GM18858 (cell line): ENCODE data around the gene SETD9.
A peak's percentile ranks its signal among the peaks of the same experiment; 100 is the strongest.

Experiments used
- ATAC-seq: cut with Tn5 transposase; IDR thresholded peaks from one replicate; pipeline ENCODE4 v1.9.1; 2021; ENCODE audit not compliant: unreplicated experiment

Gene SETD9

GRCh38 chr5:56909294-56910209 is at the start of gene SETD9:
Gene SETD9 (plus strand): TSS chr5:56909596. CDS start chr5:56909646, 50 bp downstream.
- ATAC-seq = peak; percentile 91

DNA sequence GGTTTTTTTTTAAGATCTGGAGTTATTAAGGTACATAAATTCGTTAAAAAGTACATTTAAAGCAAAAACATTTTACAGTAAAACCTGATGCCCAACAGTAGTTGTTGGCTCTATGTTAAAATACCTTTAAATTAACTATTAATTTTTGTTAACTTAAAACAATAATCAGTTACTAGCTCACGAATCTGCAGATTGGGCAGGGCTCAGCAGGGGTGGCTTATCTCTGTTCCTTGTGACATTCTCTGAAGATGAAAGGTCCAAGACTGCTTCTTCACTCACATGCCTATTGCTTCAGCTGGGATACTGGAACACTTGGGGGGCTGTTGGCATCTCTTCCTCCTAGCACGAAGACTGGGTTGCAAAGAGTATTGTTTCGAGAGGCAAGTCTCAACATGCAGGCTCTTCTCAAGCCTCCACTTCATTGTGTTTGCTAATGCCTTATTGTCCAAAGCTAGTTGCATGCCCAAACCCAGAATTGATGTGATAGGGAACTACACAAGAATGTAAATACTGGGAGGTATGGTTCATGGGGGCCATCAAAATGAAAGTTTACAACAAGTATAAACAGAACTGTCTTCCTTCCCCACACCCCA is 47.4 kb upstream of the SETD9 start:
- no peak for ATAC-seq

GRCh38 chr5:56862909-56863308 is 46.5 kb upstream of the SETD9 start:
- ATAC-seq = no peak

GRCh38 chr5:56871777-56872176 is 37.6 kb upstream of the SETD9 start:
- ATAC-seq = no peak

- ATAC-seq = no peak
Observed at GRCh38 chr5:56873056-56873455, 36.3 kb upstream of the SETD9 start.

- no peak for ATAC-seq
Observed at GRCh38 chr5:56876327-56876726, 33.1 kb upstream of the SETD9 start.

GRCh38 chr5:56881571-56881970 is 27.8 kb upstream of the SETD9 start:
- no peak for ATAC-seq

DNA sequence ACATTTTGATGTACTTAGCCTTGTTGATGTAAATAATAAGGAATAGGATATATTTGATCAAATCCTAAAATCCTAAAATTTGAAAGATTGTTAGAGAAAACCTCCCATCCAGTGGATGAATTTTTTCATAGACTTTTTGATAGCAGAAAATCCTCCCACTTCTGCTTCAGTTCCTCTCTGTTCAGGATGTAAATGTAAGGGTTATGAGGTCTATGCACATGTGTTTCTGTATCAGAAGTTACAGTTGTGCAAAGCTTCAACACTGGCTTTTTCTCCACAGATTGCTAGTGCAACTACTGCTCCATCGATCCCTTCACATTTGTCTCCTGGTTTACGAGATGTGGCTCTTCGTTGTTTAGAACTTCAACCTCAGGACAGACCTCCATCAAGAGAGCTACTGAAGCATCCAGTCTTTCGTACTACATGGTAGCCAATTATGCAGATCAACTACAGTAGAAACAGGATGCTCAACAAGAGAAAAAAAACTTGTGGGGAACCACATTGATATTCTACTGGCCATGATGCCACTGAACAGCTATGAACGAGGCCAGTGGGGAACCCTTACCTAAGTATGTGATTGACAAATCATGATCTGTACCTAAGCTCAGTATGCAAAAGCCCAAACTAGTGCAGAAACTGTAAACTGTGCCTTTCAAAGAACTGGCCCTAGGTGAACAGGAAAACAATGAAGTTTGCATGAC is 16.0 kb upstream of the SETD9 start:
- ATAC-seq = no peak

- no peak for ATAC-seq
Observed at GRCh38 chr5:56896763-56897162, 12.6 kb upstream of the SETD9 start.

DNA sequence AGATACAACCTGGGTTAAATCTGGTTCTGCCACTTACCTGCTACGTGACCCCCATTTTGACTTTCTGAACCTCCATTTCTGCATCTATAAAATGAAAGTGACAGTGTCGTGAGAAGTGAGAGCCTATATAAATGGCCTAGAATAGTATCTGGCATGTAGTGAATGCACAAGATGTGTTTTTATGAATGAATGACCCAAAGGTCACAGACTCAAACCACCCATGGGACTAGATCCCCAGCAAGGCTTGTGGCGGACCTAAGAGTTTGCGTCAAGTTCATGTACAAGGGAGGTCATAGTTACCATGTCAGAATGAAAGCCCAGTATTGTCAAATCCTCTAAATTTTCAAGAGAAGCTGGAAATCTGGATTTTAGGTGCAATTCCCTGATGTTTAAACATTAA is 11.2 kb upstream of the SETD9 start:
- no peak for ATAC-seq

DNA sequence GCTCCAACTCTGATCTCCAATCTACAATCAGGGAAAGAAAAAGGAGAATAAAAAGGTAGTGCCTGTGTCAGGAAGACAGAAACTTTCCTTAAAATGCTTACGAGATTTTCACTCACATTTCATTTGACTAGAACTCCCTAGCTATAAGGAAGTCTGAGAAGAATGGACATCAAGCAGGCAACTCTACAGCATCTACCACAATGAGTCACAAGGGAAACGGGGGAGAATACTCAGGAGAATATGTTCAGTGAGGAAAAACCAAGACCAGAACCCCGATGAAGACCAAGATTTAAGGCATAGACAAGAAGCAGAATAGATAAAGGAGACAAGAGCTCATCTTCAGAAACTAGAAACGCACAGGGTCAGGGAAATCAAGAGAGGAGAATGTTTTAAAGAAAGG is 9.0 kb upstream of the SETD9 start:
- ATAC-seq = no peak

GRCh38 chr5:56900858-56901578 is 8.4 kb upstream of the SETD9 start:
- no peak for ATAC-seq

- no peak for ATAC-seq
Observed at GRCh38 chr5:56908942-56909293, 478 bp upstream of the SETD9 start.

GRCh38 chr5:56910210-56910965 is 992 bp downstream of the SETD9 start:
- peak; percentile 12 for ATAC-seq

- ATAC-seq = no peak
Observed at GRCh38 chr5:56913766-56914165, 4.4 kb downstream of the SETD9 start.

DNA sequence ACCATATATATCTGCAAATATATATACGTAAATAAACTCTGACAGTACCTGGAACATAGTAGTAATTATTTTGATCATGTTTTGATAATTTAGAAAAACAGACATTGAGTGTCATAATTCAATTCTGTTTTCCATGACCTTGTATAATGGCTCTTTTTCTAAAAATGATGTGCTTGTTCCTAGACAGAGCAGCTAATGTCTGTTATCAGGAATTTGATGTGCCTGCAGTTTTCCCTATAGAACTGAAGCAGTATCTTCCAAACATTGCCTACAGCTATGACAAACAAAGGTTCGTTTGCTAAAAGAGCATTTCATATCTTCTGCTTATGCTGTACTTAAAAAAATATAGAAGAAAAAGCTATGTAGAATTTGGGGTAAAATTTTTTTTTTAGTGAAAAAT is 5.3 kb downstream of the SETD9 start:
- no peak for ATAC-seq

DNA sequence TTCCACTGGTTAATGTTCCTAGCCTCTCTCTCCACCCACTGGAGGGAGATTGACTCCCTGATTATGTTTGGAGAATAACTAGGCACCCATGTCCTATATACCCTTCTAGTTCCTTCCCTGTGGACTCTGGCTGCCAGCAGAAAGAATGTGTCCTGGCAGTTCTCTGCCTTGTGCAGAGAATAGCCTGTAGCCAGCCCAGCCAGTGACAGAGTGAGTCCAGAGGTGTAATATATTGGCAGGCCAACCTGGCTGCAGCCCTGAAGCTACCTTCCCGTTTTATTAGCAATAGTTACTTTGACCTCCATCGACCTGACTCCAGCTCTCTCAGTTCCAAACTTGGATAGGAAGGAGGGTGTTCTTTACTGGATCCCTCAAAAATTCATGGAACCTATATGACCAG is 8.1 kb downstream of the SETD9 start:
- ATAC-seq = no peak

DNA sequence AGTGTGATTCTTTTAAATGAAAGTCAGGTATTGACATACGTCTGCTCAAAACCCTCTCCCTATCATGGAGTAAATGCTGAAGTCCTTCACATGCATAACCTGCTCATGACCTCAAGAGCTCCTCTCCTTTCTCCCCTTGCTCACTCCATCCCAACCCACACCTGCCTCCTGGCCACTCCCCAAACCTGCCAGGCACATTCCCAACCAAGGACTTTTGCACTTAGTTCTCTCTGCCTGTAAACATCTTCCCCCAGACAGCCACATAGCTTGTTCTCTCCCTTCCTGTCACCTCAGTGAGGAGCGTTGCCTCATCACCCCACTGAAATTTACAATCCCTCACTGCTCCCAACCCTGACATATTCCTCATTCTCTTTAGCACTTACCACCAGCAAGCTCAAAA is 8.7 kb downstream of the SETD9 start:
- no peak for ATAC-seq

DNA sequence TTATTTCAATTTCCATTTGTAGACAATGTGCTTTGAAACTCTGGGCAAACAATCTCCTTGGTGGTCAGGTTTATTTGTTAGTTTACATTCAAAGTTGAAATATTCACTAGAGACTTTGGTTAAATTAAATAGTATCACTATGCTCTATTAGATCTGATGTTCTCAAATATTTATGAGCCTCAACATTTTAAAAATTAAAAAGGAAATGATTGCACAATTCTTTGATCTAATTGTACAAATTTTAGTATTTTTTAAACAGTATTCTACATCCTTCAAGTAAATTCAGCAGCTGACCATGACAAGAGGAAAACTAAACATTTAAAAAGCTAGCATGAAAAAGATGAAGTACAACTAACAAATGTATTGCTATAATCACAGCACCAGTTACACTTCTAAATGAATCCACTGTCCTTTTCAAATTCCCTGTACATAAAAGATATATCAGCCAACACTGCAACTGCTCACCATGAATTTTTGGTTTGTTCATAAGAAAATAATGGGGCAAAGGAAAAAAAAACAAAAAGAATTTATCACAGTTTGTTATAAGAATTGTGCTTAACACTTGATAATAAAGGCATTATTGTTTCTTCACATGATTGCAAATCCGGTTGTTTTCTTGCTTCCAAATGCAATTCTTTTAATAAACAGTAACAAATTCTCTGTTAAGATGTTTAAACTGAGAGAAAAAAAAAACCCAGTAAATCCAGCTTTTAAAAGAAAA is 10.7 kb downstream of the SETD9 start:
- no peak for ATAC-seq

GRCh38 chr5:56922922-56923321 is 13.5 kb downstream of the SETD9 start:
- ATAC-seq = no peak
